Measurements from ENCODE around the gene ZPBP2.

The ZPBP2 gene

DNA sequence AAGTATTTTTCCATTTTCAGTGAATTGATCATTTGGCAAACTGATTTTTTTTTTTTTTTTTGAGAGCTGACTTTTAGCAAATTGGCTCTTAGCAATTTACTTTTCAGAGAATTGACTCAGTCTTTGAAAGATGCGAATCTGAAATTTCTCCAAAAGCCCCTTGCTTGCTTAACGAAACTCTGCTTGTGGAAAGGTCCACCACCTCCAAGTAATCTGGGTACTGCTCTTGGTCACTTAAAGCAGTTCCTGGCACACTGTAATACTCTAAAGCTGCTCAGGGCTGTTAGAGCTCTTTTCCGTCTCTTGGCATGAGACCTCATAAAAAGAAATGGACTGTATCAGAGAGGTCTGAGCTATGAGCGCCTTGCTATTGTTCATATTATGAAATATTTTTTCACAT lies 47.6 kb downstream of the ZPBP2 start:
- no peak for DNase-seq

DNA sequence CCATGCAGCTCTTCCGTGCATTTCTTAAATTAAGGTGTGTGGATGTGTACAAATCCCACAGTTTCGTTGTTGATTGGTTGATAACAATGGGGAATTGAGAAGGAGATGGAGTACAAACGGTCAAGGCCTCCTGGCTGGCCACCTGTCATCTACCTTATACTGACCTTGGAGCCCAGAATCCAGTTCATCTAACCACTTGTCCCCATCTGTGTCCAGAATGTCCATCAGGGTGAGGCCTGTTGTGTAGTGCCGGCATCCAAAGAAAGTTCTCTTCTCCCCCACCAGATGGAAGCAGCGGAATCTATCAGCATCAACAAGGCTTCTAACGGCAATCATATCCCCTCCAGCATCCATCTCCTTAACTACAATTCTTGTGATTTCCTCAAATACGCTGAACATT lies 48.9 kb downstream of the ZPBP2 start:
- no peak for DNase-seq

DNA sequence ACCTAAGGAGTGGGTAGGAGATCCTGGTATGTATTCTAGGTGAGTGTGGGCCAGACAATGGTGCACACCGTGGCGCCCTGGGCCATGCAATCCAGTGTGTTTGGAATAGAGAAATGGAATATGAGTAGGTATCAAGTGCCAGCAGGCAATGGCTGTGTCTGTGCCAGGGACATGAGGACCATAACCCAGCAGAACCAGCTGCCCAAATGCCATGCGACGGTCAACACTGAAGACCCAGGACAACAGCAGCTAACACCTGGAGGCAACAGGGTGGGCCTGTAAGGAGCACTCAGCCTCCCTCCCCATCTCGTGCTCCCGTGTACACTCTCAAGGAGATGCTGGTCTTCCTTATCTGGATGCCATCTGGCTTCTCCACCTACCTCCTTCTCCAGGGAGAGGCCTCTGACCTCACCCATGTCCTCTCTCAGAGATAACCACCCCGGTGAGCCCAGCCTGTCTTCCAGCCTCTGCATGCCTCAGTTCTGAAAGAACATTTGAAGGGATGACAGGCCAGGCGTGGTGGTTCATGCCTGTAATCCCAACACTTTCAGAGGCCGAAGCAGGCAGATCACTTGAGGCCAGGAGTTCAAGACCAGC lies 51.2 kb downstream of the ZPBP2 start:
- DNase-seq, result no peak

DNA sequence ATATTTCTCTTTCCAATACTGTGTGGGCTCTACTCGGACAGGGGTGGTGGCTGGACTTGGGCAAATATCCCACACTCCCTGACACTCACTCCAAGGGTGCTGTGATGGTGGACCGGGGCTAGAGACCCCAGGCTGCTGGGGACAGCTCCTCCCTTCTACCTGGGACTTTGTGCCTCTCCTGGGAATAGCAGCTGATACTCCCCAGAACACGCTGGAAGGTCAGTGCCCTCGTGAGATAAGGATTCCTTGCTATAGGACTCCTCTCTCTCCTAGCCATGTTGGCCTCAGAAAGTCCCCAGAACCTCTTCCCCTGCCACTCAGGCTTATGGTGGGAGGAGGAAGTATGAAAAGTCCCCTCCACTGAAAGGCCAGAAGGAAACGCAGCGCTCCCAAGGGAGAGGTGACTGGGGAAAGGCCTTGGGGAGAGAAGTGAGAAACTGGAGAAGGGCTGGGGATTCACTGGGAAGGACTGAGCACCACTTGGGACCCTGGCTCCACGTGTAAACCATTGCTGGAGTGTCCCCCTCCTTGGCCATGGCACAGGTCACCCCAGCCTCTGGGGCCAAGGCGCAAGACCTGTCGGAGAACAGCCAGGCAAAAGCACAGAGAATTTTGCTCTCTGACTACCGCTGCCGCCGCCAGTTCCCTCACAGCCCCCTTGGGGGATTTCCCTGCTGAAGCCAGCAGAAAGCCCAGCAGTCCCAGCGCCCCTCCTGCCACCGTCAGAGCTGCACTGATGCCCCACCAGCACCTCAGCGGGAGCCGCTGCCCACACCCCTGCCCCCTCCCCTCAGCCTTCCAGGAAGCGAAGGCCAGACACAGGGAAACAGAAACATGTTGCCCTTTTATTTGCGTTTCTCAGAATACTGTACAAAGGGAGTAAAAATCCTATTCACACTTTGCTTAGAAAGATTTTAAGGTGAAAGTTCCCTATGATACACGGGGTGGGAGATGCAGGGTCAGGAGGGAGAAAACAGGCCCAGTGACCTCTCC lies 52.5 kb downstream of the ZPBP2 start:
- peak; percentile 33 for DNase-seq

DNA sequence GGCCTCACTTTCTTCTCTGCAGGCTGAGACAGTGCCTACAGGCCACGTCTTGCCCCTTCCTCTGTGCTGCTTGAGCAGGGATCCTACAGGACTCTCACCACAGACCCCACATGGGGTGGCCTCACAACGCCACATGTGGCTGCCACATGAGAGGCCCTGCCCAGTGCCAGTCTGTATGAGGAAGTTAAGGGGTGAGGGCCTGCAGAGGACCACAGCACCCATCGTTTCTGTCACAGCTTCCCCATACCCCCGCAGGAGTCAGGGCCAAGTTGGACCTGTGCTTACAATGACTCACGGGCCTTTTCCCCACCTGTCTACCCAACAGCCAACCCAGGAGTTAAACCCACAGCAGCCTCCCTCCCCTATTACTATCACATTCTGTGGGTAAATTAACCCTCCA lies 53.3 kb downstream of the ZPBP2 start:
- peak; percentile 24 for DNase-seq

DNA sequence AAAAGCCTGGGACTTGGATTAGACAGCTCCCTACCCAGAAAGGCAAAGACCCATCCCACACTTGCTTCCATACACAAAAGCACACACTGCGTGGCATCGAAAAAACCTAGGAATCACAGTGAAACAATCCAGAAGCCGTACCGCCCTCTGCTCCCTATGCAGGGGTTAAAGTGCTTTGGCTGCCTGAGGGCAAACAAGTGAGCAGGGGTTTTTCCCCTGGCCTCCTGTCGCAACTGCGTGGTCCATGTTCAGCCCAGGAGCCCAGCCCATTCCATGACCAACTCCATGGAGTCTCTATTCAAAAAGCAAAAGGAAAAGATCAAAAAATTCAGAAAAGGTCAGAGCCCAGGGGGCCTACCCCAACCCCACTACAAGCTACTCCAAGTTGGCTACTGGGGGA lies 54.0 kb downstream of the ZPBP2 start:
- DNase-seq, result no peak

DNA sequence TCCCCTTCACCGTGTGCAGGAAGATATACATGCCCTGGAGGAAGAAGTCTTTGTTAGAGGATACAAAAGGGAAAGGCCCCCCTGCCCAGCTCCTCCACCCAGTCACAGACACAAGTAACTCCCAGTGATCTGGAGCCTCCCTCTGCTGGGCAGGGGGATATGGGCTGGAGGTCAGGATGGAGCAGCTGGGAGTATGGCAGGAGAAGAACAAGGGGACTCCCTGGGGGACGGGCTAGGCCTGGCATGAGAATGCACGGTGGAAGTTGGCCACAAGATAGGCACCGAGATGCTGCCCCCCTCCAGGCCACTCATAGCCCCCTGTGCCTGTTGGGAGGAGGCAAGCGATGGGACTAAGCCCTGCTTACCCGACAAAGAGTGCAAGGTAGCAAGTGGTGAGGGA lies 55.2 kb downstream of the ZPBP2 start:
- DNase-seq, result no peak

DNA sequence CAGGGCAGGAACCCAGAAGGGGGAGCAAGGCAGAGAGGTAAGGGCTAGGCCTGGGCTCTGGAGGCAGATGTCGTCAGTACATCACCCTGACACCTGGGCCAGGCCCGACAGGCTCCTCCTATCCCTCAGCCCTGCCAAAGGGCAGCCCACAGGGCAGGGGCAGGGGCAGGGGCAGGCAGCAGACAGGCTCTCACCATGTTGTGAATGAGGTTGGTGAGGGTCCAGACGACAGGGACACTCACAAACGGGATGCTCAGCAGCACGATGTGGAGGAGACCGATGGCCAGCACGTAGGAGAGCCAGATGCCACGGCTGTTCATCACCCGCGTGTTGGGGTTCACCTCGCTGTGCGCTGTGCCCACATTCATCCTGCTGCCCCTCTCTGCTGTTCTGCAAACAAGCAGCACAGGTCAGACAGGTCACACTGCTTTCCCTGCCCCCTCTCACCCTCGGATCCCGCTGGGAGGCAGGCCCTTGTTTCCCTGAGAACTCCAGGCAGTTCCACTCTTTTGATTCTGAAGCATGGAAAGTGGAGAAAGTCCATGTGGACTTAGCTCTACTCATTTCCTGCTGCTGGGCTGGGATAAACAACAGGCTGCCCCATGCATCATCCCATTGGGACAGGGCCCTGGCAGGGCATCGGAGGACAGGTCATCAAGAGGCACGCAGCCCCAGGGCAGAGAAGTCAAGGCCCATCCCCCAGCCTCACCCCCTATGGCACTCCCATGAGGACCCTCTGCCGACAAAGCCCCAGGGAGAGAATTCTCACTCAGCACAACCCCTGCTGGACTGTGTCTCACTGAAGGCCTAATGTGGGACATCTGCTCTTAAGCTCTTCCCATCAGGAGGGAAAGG lies 56.1 kb downstream of the ZPBP2 start:
- no peak for DNase-seq

DNA sequence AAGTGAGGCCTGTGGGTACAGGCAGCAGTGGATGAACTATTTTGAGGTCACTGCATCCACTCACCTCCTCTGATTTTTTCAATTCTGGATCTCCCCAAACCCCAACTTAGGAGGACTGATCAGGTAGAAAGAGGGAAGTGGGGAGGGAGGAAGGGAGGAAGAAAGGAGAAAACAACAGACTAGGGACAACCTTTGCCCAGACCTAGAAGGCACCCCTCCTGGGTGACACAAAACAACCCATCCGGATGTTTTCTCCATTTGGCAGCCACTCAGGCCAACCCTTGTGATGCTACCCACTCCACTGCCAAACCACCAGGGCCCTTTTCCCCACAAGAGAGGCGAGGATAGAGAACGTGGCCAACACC lies 56.7 kb downstream of the ZPBP2 start:
- DNase-seq, result no peak

DNA sequence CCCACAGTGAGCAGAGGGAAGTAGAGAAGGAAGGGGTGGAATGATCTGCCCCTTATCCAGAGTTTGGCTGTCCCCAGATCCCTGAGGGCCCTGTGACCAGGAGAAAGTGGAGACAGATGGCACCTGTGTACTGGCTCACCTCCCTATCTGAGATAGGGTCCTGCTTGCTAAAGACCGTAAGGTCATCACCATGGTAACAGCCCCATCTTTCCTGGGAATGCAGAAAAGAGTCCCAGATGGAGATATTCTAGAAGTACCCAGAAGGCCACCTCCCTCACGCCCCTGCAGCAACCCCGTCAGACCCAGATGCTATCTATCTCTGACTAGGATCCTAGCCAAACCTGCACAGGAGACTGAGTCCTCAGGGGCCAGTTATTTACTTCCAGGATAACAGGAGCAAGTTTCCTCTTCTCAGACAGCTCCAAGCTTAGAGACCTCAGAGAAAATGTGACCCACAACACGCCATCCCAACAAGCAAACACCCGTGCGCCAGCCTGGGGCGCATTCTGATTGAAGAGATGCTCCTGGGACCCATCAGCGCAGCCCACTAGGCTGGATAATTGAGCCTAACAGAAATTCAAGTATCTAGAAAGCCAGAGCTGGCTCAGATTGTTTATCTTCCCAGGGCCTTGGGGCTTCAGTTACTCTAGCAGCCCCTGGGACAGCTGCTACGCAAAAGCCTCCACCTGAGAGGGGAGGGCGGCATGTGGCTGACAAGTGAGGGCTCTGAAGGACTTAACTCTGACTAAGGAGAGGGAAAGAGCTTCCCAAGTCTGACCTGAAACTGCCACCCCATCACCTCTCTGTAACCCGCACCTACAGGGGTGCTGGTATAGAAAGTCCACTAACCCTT lies 57.5 kb downstream of the ZPBP2 start:
- DNase-seq, result peak; percentile 8

DNA sequence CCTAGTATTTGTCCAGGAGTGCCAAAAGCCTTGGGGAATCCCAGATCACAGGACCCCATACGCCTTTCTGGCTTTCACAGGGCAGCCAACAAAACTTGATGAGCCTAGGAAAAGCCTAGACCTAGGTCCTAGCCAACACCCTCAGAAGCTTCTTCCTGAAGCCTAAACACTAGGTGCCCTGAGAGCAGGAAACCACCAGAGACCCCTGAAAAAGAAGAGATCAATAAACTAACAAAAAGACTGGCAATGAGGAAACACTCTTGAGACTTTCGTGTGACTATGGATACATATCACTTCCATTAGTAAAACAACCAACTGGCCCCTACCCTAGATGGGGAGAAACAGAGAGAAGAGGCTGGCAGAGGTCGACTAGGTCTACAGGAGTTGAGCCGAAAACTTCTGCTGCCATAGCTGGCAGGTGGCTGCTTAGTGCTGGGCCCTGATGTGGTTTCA lies 58.2 kb downstream of the ZPBP2 start:
- DNase-seq, result no peak

DNA sequence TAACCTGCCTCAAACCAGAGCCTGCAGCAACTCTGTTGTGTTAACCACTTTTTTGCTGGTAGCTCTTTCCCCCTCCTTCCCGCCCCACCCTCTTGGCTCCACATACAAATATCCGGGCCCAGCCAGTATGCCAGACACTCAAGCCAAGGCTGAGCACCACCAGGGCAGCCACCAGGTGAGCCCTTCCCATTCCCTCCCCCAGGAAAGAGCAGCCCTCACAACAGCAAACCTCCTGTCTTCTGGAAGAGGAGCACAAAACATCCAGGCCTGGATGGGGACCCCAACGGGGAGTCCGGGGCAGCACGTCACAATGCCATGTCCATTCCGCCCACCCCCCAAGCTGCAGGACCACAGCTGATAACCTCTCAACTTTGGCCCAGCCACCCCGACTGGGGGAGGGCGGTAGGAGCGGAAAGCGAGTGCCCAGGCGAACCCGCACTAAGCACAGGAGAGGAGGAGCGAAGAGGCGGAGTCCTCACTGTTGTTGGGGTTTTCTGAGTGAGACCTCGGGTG lies 58.6 kb downstream of the ZPBP2 start:
- DNase-seq, result peak; percentile 64

All from CD4-positive, alpha-beta T cell treated with Interleukin-6 for 4 hours (primary cell).